NCI-H226 (cell line): ENCODE results near the gene ZDHHC11B.
"Not testable (repeated sequence)": the region's sequence is repeated elsewhere in the genome, so short reads cannot be mapped to it uniquely, and the experiment has no call there.

Source experiments
- DNase-seq: peaks from one replicate; pipeline ENCODE4 v3.0.0-alpha.2; 2015

ZDHHC11B gene

GRCh38 chr5:784428-785177, at the start of gene ZDHHC11B:
Gene ZDHHC11B (minus strand): TSS chr5:784729. CDS start chr5:766919, 17,810 bp downstream.
- peak; percentile 65 for DNase-seq

- not testable (repeated sequence) for DNase-seq
Observed at GRCh38 chr5:834013-834412, 49.5 kb upstream of the ZDHHC11B start.

GRCh38 chr5:828194-828593, 43.7 kb upstream of the ZDHHC11B start:
- not testable (repeated sequence) for DNase-seq

GRCh38 chr5:825544-825943, 41.0 kb upstream of the ZDHHC11B start:
- not testable (repeated sequence) for DNase-seq

GRCh38 chr5:821504-821903, 37.0 kb upstream of the ZDHHC11B start:
- DNase-seq, result no peak

- no peak for DNase-seq
Observed at GRCh38 chr5:820245-820644, 35.7 kb upstream of the ZDHHC11B start.

GRCh38 chr5:819078-819477, 34.5 kb upstream of the ZDHHC11B start:
- no peak for DNase-seq

- DNase-seq, result no peak
Observed at GRCh38 chr5:816176-816575, 31.6 kb upstream of the ZDHHC11B start.

GRCh38 chr5:815449-815848, 30.9 kb upstream of the ZDHHC11B start:
- DNase-seq, result no peak

GRCh38 chr5:813575-813974, 29.0 kb upstream of the ZDHHC11B start:
- DNase-seq, result not testable (repeated sequence)

- not testable (repeated sequence) for DNase-seq
Observed at GRCh38 chr5:811384-811783, 26.9 kb upstream of the ZDHHC11B start.

- not testable (repeated sequence) for DNase-seq
Observed at GRCh38 chr5:807719-808514, 23.4 kb upstream of the ZDHHC11B start.

- no peak for DNase-seq
Observed at GRCh38 chr5:801472-801871, 16.9 kb upstream of the ZDHHC11B start.

GRCh38 chr5:801055-801454, 16.5 kb upstream of the ZDHHC11B start:
- not testable (repeated sequence) for DNase-seq

- DNase-seq, result not testable (repeated sequence)
Observed at GRCh38 chr5:798505-799138, 14.1 kb upstream of the ZDHHC11B start.

- DNase-seq, result not testable (repeated sequence)
Observed at GRCh38 chr5:797986-798385, 13.5 kb upstream of the ZDHHC11B start.

GRCh38 chr5:795873-796272, 11.3 kb upstream of the ZDHHC11B start:
- DNase-seq, result not testable (repeated sequence)

GRCh38 chr5:794948-795347, 10.4 kb upstream of the ZDHHC11B start:
- DNase-seq, result not testable (repeated sequence)

GRCh38 chr5:788703-789102, 4.2 kb upstream of the ZDHHC11B start:
- DNase-seq, result not testable (repeated sequence)

GRCh38 chr5:787857-788233, 3.3 kb upstream of the ZDHHC11B start:
- DNase-seq, result not testable (repeated sequence)

GRCh38 chr5:787224-787856, 2.8 kb upstream of the ZDHHC11B start:
- not testable (repeated sequence) for DNase-seq

- DNase-seq, result not testable (repeated sequence)
Observed at GRCh38 chr5:785181-785705, 714 bp upstream of the ZDHHC11B start.
